Sigmoid colon (tissue), 7 donors: ENCODE results near the gene CAPN1. TPM values are rescaled to one million over a fixed set of nuclear protein-coding genes. Genes with fewer than 3 reads are reported as not detected.
A peak's percentile ranks its signal among the peaks of the same experiment; 100 is the strongest.

Experiments
- DNase-seq: peaks from one replicate; pipeline ENCODE4 v3.0.0-alpha.2; 2019
- H3K27ac ChIP-seq, 4 donors: fragments of 200-600 bp; sonication (generic); one replicate each; pipeline ENCODE4 v1.5.1; 2016 to 2019; ENCODE audit warnings: mild to moderate bottlenecking in 1 of 4
- H3K27me3 ChIP-seq, 3 donors: fragments of 200-600 bp; sonication (generic); one replicate each; pipeline ENCODE4 v1.5.1; 2019; ENCODE audit warnings: mild to moderate bottlenecking in 1 of 3
- H3K36me3 ChIP-seq, 4 donors: fragments of 200-600 bp; sonication (generic); one replicate each; pipeline ENCODE4 v1.5.1; 2016 to 2019
- H3K4me1 ChIP-seq, 4 donors: fragments of 200-600 bp; sonication (generic); one replicate each; pipeline ENCODE4 v1.5.1; 2017 to 2019
- H3K4me3 ChIP-seq, 4 donors: fragments of 200-600 bp; sonication (generic); one replicate each; pipeline ENCODE4 v1.5.1; 2017 to 2019; ENCODE audit warnings: mild to moderate bottlenecking in 2 of 4, moderate library complexity in 1 of 4
- H3K9me3 ChIP-seq, 4 donors: fragments of 200-600 bp in 3 of 4; sonication (generic) in 3 of 4; one replicate each; pipeline versions ENCODE4 v1.5.1 to v1.6.1; 2013 to 2019
- EP300 ChIP-seq, 4 donors: sonication (generic); formaldehyde crosslinking; IDR thresholded peaks; one replicate each; pipeline ENCODE4 v1.6.1; 2017; ENCODE audit warnings: antibody characterized with exemption in 4 of 4
- POLR2A ChIP-seq, 2 donors: fragments of 450-650 bp; IDR thresholded peaks; one replicate each; pipeline ENCODE4 v1.6.1; 2016; ENCODE audit warnings: antibody characterized with exemption in 2 of 2, mild to moderate bottlenecking in 2 of 2, moderate library complexity in 2 of 2
- POLR2AphosphoS5 ChIP-seq, 4 donors: sonication (generic); formaldehyde crosslinking; IDR thresholded peaks; one replicate each; pipeline ENCODE4 v1.6.1; 2017; ENCODE audit warnings: antibody characterized with exemption in 4 of 4
- WGBS, 2 donors: extraction: QIAGEN DNeasy Blood & Tissue Kit; methylation state at CpG; one replicate each; pipeline ENCODE4 v1.1.7; 2013; 5-methylcytosine and 5-hydroxymethylcytosine counted together
- intact Hi-C: fragments of 100-400 bp; cut with DNase I; formaldehyde crosslinking; loops from one replicate; pipeline ENCODE4 v1.15.1; 2023
- polyA plus RNA-seq, 3 donors: library from polyadenylated mRNA; stranded (reverse); fragments of 200-250 nt; gene quantifications; one replicate each; pipeline ENCODE4 v1.2.3, GENCODE V29; 2013
- small RNA-seq, 3 donors: library from RNA; depleted of rRNA; stranded (forward); fragments of <200 nt; gene quantifications; one replicate each; pipeline ENCODE3, GENCODE V24; 2016
- total RNA-seq, 4 donors: library from RNA; depleted of rRNA; stranded (reverse); fragments of >200 nt; gene quantifications; one replicate each; pipeline ENCODE4 v1.1.0, GENCODE V29; 2016
- TF ChIP-seq, protein P1 (sequence below), 4 experiments: fragments of 450-650 bp in 3 of 4; fragments of 200-600 bp in 1 of 4; IDR thresholded peaks; one replicate each; pipeline ENCODE4 v1.5.1; 2016 to 2019; ENCODE audit warnings: antibody characterized with exemption in 4 of 4, mild to moderate bottlenecking in 3 of 4, moderate library complexity in 2 of 4
- donor health status: healthy with polysubstance abuse.
- donor health status: Bipolar disorder and iron deficiency.
- donor health status: healthy.

CAPN1 gene
- total and polyA plus RNA-seq, 7 donors = 84.5 to 245 (median 156) TPM

DNA sequence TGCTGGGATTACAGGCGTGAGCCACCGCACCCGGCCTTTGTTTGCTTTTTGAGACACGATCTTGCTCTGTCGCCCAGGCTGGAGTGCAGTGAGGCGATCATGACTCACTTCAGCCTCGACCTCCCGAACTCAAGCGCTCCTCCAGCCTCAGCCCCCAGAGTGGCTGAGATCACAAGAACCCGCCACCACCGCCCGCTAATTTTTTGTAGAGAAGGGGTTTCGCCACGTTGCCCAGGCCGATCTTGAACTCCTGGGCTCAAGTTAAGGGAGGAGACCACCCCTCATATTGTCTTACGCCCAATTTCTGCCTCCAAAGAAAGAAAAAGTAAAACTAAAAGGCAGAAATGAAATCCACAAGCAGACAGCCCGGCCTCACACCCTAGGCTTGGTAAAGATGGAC is 78.6 kb downstream of the CAPN1 start:
- no peak overlapping the region for H3K27ac ChIP-seq
- 92 to 96% methylated on average over 17 of the region's 17 CpGs for WGBS, 2 donors
- intact Hi-C loops = loop anchor here (5.0 to 10.0 kb wide), 2 partner anchors 128 to 254 kb away; partner anchors contain the start of gene SYVN1
- H3K4me3 ChIP-seq = no peak overlapping the region
- H3K4me1 ChIP-seq = peaks cover 0 to 18% (median 13%) of the 10 kb centered on the region in 4 donors
- no peaks in the 10 kb centered on the region for H3K36me3 ChIP-seq
- peak; percentile 58 for DNase-seq
- H3K27me3 ChIP-seq = no peaks in the 10 kb centered on the region
- TF ChIP-seq, protein P1, sequence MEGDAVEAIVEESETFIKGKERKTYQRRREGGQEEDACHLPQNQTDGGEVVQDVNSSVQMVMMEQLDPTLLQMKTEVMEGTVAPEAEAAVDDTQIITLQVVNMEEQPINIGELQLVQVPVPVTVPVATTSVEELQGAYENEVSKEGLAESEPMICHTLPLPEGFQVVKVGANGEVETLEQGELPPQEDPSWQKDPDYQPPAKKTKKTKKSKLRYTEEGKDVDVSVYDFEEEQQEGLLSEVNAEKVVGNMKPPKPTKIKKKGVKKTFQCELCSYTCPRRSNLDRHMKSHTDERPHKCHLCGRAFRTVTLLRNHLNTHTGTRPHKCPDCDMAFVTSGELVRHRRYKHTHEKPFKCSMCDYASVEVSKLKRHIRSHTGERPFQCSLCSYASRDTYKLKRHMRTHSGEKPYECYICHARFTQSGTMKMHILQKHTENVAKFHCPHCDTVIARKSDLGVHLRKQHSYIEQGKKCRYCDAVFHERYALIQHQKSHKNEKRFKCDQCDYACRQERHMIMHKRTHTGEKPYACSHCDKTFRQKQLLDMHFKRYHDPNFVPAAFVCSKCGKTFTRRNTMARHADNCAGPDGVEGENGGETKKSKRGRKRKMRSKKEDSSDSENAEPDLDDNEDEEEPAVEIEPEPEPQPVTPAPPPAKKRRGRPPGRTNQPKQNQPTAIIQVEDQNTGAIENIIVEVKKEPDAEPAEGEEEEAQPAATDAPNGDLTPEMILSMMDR (IDR thresholded peaks at IDR 0.05) = no peak
- TF ChIP-seq POLR2A (IDR thresholded peaks at IDR 0.05) = no peak
- TF ChIP-seq POLR2AphosphoS5 (IDR thresholded peaks at IDR 0.05) = no peak
- no peak for TF ChIP-seq EP300 (IDR thresholded peaks at IDR 0.05)
- no peaks in the 10 kb centered on the region for H3K9me3 ChIP-seq

DNA sequence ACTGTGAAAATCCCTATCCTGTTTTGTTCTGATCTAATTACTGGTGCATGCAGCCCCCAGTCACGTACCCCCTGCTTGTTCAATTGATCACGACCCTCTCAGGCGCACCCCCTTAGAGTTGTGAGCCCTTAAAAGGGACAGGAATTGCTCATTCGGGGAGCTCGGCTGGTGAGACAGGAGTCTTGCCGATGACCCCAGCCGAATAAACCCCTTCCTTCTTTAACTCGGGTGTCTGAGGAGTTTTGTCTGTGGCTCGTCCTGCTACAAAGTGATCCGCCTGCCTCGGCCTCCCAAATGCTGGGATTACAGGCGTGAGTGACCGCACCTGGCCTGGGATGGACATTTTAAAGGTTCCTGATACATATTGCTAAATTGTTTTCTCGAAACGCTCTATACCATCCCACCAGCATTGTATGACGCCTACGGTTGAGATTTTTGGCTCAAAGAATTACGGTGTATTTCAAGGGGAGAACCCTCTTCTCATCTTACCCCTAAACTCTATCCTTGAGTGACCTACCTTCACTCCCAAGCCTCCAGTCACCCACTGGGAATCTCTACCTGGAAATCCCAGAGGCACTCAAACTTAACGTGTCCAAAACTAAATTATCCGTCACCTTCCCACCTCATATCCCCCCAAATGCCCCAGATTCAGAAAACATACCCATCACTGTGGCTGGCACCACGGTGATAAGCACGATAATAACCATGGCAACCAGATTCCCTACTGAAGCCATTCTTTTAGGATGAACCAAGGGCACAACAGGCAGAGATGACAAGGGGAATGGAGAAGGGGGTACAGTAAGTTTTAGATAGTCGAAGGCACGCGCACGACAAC is 79.2 kb downstream of the CAPN1 start:
- Histone ChIP-seq H3K27me3 (no peaks in the 10 kb centered on the region), H3K4me1 (peaks cover 0 to 18% (median 13%) of the 10 kb centered on the region in 4 donors), H3K9me3 (no peaks in the 10 kb centered on the region), H3K27ac (peak overlapping the region; percentile 86 to 91 (median 90)), H3K36me3 (no peaks in the 10 kb centered on the region), H3K4me3 (peak overlapping the region; percentile 36 to 73 (median 60))
- intact Hi-C loops = loop anchor here (5.0 to 10.0 kb wide), 2 partner anchors 129 to 254 kb away; partner anchors contain the start of gene SYVN1
- peak; percentile 44 for DNase-seq
- TF ChIP-seq POLR2A (IDR thresholded peaks at IDR 0.05) (no peak), EP300 (IDR thresholded peaks at IDR 0.05) (no peak), POLR2AphosphoS5 (IDR thresholded peaks at IDR 0.05) (no peak)
- TF ChIP-seq, protein P1 (IDR thresholded peaks at IDR 0.05) = no peak
- 63 to 66% methylated on average over 26 of the region's 26 CpGs for WGBS, 2 donors

Small RNA genes within 50 kb of the gene (small RNA-seq; reads per million reads assigned to genes)
- gene HIGD1AP10 (0 reads per million in 3 donors), gene PDCL2P2 (0 reads per million in 3 donors), gene RNU2-23P (0.11 to 2.3 (median 0.12) reads per million in 3 donors)

Other genes starting within 250 kb of the CAPN1 start
- gene GPHA2, start 246.0 kb upstream of the CAPN1 start, total RNA-seq = 1 to 10 TPM in 1 of 4 donors, not detected in 3; 2.9 TPM
- under 1 TPM in 1 of 3 donors, not detected in 2; 0.47 TPM for gene GPHA2, start 246.0 kb upstream of the CAPN1 start, polyA plus RNA-seq
- not detected for gene MAJIN, start 209.8 kb upstream of the CAPN1 start, total RNA-seq
- under 1 TPM in 1 of 3 donors, not detected in 2; 0.25 TPM for gene MAJIN, start 209.8 kb upstream of the CAPN1 start, polyA plus RNA-seq
- gene BATF2, start 185.0 kb upstream of the CAPN1 start, total RNA-seq = 1 to 10 TPM; 1.8 to 4.7 (median 3.7) TPM
- gene BATF2, start 185.0 kb upstream of the CAPN1 start, polyA plus RNA-seq = 10 to 100 TPM; 11.6 to 31.3 (median 14.4) TPM
- 100 to 1,000 TPM in 3 of 4 donors, 10 to 100 TPM in 1; 99.2 to 157 (median 136) TPM for gene ARL2, start 167.8 kb upstream of the CAPN1 start, total RNA-seq
- 100 to 1,000 TPM in 2 of 3 donors, 10 to 100 TPM in 1; 92.9 to 124 (median 117) TPM for gene ARL2, start 167.8 kb upstream of the CAPN1 start, polyA plus RNA-seq
- 10 to 100 TPM; 20.1 to 36.6 (median 25.2) TPM for gene SNX15, start 154.5 kb upstream of the CAPN1 start, total RNA-seq
- 10 to 100 TPM; 21.8 to 31.4 (median 28.8) TPM for gene SNX15, start 154.5 kb upstream of the CAPN1 start, polyA plus RNA-seq
- gene SAC3D1, start 140.7 kb upstream of the CAPN1 start, total RNA-seq = 10 to 100 TPM in 3 of 4 donors, 1 to 10 TPM in 1; 9.1 to 17.8 (median 14.1) TPM
- gene SAC3D1, start 140.7 kb upstream of the CAPN1 start, polyA plus RNA-seq = 10 to 100 TPM; 10.2 to 20.3 (median 10.9) TPM
- gene NAALADL1, start 123.4 kb upstream of the CAPN1 start, total RNA-seq = 10 to 100 TPM; 29.9 to 73.1 (median 46.2) TPM
- gene NAALADL1, start 123.4 kb upstream of the CAPN1 start, polyA plus RNA-seq = 10 to 100 TPM in 2 of 3 donors, 1 to 10 TPM in 1; 8.8 to 26.4 (median 16.2) TPM
- 1 to 10 TPM in 2 of 4 donors, under 1 TPM in 1, not detected in 1; 0.33 to 7.5 (median 3.3) TPM for gene CDCA5, start 97.9 kb upstream of the CAPN1 start, total RNA-seq
- gene CDCA5, start 97.9 kb upstream of the CAPN1 start, polyA plus RNA-seq = 10 to 100 TPM in 1 of 3 donors, 1 to 10 TPM in 2; 1.2 to 21.5 (median 6.0) TPM
- 10 to 100 TPM; 26.1 to 38.8 (median 36.9) TPM for gene ZFPL1, start 97.7 kb upstream of the CAPN1 start, total RNA-seq
- 10 to 100 TPM; 48.6 to 61.5 (median 52.9) TPM for gene ZFPL1, start 97.7 kb upstream of the CAPN1 start, polyA plus RNA-seq
- gene VPS51, start 85.7 kb upstream of the CAPN1 start, total RNA-seq = 100 to 1,000 TPM; 211 to 752 (median 281) TPM
- gene VPS51, start 85.7 kb upstream of the CAPN1 start, polyA plus RNA-seq = 100 to 1,000 TPM in 2 of 3 donors, 10 to 100 TPM in 1; 86.2 to 180 (median 108) TPM
- gene TM7SF2, start 70.1 kb upstream of the CAPN1 start, total RNA-seq = 10 to 100 TPM; 15.6 to 20.3 (median 17.5) TPM
- gene TM7SF2, start 70.1 kb upstream of the CAPN1 start, polyA plus RNA-seq = 10 to 100 TPM in 2 of 3 donors, 1 to 10 TPM in 1; 3.6 to 43.2 (median 10.2) TPM
- gene ZNHIT2, start 64.2 kb upstream of the CAPN1 start, total RNA-seq = 10 to 100 TPM; 13.6 to 16.3 (median 15.0) TPM
- gene ZNHIT2, start 64.2 kb upstream of the CAPN1 start, polyA plus RNA-seq = 10 to 100 TPM in 1 of 3 donors, 1 to 10 TPM in 2; 8.3 to 12.7 (median 9.6) TPM
- gene FAU, start 59.8 kb upstream of the CAPN1 start, total RNA-seq = 1,000 to 10,000 TPM; 1,235 to 1,561 (median 1,347) TPM
- gene FAU, start 59.8 kb upstream of the CAPN1 start, polyA plus RNA-seq = 1,000 to 10,000 TPM in 2 of 3 donors, 100 to 1,000 TPM in 1; 811 to 1,178 (median 1,151) TPM
- 100 to 1,000 TPM in 1 of 4 donors, 10 to 100 TPM in 3; 41.5 to 104 (median 72.4) TPM for gene MRPL49, start 59.6 kb upstream of the CAPN1 start, total RNA-seq
- 10 to 100 TPM; 63.7 to 76.3 (median 69.8) TPM for gene MRPL49, start 59.6 kb upstream of the CAPN1 start, polyA plus RNA-seq
- gene SYVN1, start 47.4 kb upstream of the CAPN1 start, total RNA-seq = 10 to 100 TPM; 17.1 to 36.0 (median 24.3) TPM
- 10 to 100 TPM in 1 of 3 donors, 1 to 10 TPM in 2; 5.1 to 43.5 (median 7.2) TPM for gene SYVN1, start 47.4 kb upstream of the CAPN1 start, polyA plus RNA-seq
- not detected for gene SPDYC, start 11.7 kb upstream of the CAPN1 start, total RNA-seq
- not detected for gene SPDYC, start 11.7 kb upstream of the CAPN1 start, polyA plus RNA-seq
- 1 to 10 TPM; 3.6 to 8.8 (median 4.8) TPM for gene POLA2, start 80.0 kb downstream of the CAPN1 start, total RNA-seq
- gene POLA2, start 80.0 kb downstream of the CAPN1 start, polyA plus RNA-seq = 10 to 100 TPM in 1 of 3 donors, 1 to 10 TPM in 2; 4.6 to 13.4 (median 5.4) TPM
- 10 to 100 TPM; 11.0 to 29.1 (median 16.5) TPM for gene CDC42EP2, start 132.9 kb downstream of the CAPN1 start, total RNA-seq
- gene CDC42EP2, start 132.9 kb downstream of the CAPN1 start, polyA plus RNA-seq = 10 to 100 TPM in 2 of 3 donors, 1 to 10 TPM in 1; 8.8 to 15.0 (median 11.4) TPM
- gene DPF2, start 151.9 kb downstream of the CAPN1 start, total RNA-seq = 10 to 100 TPM; 28.5 to 51.2 (median 40.5) TPM
- gene DPF2, start 151.9 kb downstream of the CAPN1 start, polyA plus RNA-seq = 10 to 100 TPM; 13.8 to 25.4 (median 14.1) TPM
- under 1 TPM in 3 of 4 donors, not detected in 1; 0.14 to 0.36 (median 0.33) TPM for gene TIGD3, start 172.8 kb downstream of the CAPN1 start, total RNA-seq
- under 1 TPM in 2 of 3 donors, not detected in 1; 0.69 to 0.96 TPM for gene TIGD3, start 172.8 kb downstream of the CAPN1 start, polyA plus RNA-seq
- gene SLC25A45, start 200.7 kb downstream of the CAPN1 start, total RNA-seq = 1 to 10 TPM; 2.5 to 8.9 (median 6.0) TPM
- gene SLC25A45, start 200.7 kb downstream of the CAPN1 start, polyA plus RNA-seq = 10 to 100 TPM in 1 of 3 donors, 1 to 10 TPM in 2; 1.2 to 12.8 (median 2.5) TPM
- gene FRMD8, start 204.7 kb downstream of the CAPN1 start, total RNA-seq = 10 to 100 TPM; 10.7 to 27.5 (median 15.6) TPM
- 10 to 100 TPM; 21.6 to 29.0 (median 25.2) TPM for gene FRMD8, start 204.7 kb downstream of the CAPN1 start, polyA plus RNA-seq
- gene NEAT1, start 240.9 kb downstream of the CAPN1 start, total RNA-seq = 100 to 1,000 TPM; 142 to 573 (median 268) TPM
- gene NEAT1, start 240.9 kb downstream of the CAPN1 start, polyA plus RNA-seq = 100 to 1,000 TPM in 1 of 3 donors, 10 to 100 TPM in 2; 26.8 to 587 (median 78.7) TPM